Breast epithelium (tissue), 3 donors: ENCODE results near the gene SDC1.

Source experiments
- POLR2A ChIP-seq: fragments of 450-650 bp; IDR thresholded peaks from one replicate; pipeline ENCODE4 v1.6.1; 2016; ENCODE audit warnings: antibody characterized with exemption, mild to moderate bottlenecking, moderate library complexity
- TF ChIP-seq, protein P1 (sequence below), 3 donors: fragments of 450-650 bp; IDR thresholded peaks; one replicate each; pipeline ENCODE4 v1.5.1; 2016 to 2017; ENCODE audit warnings: antibody characterized with exemption in 3 of 3, mild to moderate bottlenecking in 3 of 3, moderate library complexity in 3 of 3

DNA sequence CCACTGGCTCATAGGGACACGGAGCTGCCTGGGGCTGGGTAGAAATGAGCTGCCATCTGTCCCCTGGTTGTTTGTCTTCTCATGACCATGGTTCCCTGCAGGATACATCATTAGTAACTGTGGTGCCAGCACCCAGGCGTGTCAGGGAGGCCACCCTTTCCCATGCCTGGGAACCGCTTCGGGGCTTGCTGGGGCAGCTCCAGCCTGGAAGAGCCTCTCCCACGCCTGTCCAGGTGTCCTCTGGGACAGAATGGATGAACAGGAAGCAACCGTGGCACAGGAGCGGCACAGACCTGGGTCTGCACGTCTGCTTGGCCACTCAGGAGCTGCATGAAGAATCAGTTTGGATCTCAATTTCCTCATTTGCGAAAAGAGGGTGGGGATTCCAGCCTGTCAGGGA lies 34.8 kb downstream of the SDC1 start:
- TF ChIP-seq, protein P1, sequence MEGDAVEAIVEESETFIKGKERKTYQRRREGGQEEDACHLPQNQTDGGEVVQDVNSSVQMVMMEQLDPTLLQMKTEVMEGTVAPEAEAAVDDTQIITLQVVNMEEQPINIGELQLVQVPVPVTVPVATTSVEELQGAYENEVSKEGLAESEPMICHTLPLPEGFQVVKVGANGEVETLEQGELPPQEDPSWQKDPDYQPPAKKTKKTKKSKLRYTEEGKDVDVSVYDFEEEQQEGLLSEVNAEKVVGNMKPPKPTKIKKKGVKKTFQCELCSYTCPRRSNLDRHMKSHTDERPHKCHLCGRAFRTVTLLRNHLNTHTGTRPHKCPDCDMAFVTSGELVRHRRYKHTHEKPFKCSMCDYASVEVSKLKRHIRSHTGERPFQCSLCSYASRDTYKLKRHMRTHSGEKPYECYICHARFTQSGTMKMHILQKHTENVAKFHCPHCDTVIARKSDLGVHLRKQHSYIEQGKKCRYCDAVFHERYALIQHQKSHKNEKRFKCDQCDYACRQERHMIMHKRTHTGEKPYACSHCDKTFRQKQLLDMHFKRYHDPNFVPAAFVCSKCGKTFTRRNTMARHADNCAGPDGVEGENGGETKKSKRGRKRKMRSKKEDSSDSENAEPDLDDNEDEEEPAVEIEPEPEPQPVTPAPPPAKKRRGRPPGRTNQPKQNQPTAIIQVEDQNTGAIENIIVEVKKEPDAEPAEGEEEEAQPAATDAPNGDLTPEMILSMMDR (IDR thresholded peaks at IDR 0.05), result no peak
- no peak for TF ChIP-seq POLR2A
